Measurements from ENCODE around the gene MRPL27. TPM values are rescaled to one million over a fixed set of nuclear protein-coding genes. Genes with fewer than 3 reads are reported as not detected.

Gene MRPL27
- total RNA-seq, 1 experiment from 2014 or later: 106 TPM

GRCh38 chr17:50359005-50359699 lies 13.8 kb downstream of the MRPL27 start:
- Histone ChIP-seq H3K9me2 (ENCODE audit: insufficient read depth) (no peaks in the 10 kb centered on the region), H3K9me3 (ENCODE audit: control insufficient read depth in 1 of 2, insufficient read depth in 1 of 2, low read depth in 1 of 2, low read length in 2 of 2) (no peaks in the 10 kb centered on the region), H3K4me2 (ENCODE audit: low read length) (no peak overlapping the region), H3K9ac (ENCODE audit: low read length) (no peak overlapping the region), H2AFZ (ENCODE audit: low read depth, low read length, poor library complexity, severe bottlenecking) (no peak overlapping the region), H3K27ac (ENCODE audit: low read depth, low read length) (no peak overlapping the region), H3K27me3 (ENCODE audit: insufficient read depth, low read length) (no peaks in the 10 kb centered on the region), H3K4me1 (ENCODE audit: control insufficient read depth in 1 of 2, insufficient read depth in 2 of 2, low read length in 2 of 2) (peaks cover 3 to 8% of the 10 kb centered on the region in 2 experiments; a peak in 2 of 4 replicates), H3K79me2 (ENCODE audit: insufficient read depth, low read length) (no peaks in the 10 kb centered on the region), H3K4me3 (replicated peaks in 1 of 2; ENCODE audit: low read depth in 1 of 2, low read length in 2 of 2) (no peak overlapping the region), H3K36me3 (ENCODE audit: control insufficient read depth in 1 of 2, insufficient read depth in 2 of 2, low read length in 2 of 2) (peaks cover 51 to 53% of the 10 kb centered on the region in 2 experiments; a peak in 3 of 4 replicates), H4K20me1 (ENCODE audit: insufficient read depth) (no peaks in the 10 kb centered on the region)
- TF ChIP-seq SIN3A (IDR thresholded peaks at IDR 0.05; ENCODE audit: low read depth) (no peak), SP1 (IDR thresholded peaks at IDR 0.05; ENCODE audit: low read depth) (no peak), EZH2phosphoT487 (IDR thresholded peaks at IDR 0.05; ENCODE audit: borderline replicate concordance) (no peak), YY1 (IDR thresholded peaks at IDR 0.05; ENCODE audit: extremely low read depth, insufficient replicate concordance, low read depth, low read length) (no peak), ZBTB33 (IDR thresholded peaks at IDR 0.05; ENCODE audit: extremely low read depth, insufficient replicate concordance, low read length) (no peak), MAX (IDR thresholded peaks at IDR 0.05) (no peak), JUND (IDR thresholded peaks at IDR 0.05) (no peak), CTCF (IDR thresholded peaks at IDR 0.05 in 2 of 3, conservative IDR thresholded peaks at IDR 0.05 in 1 of 3; ENCODE audit: borderline replicate concordance in 1 of 3, insufficient read depth in 1 of 3, low read depth in 2 of 3, low read length in 2 of 3) (no peak)
- intact Hi-C loops (cut with micrococcal nuclease): no loop called here
- ChIA-PET CTCF (no interaction called here), POLR2A (no interaction called here), RAD21 (ENCODE audit: low non-redundant PET in 1 of 2, low total read pairs in 2 of 2, uncharacterized antibody in 2 of 2, unreplicated experiment in 2 of 2) (no interaction called here)
- no peak for ATAC-seq
- DNase-seq (ENCODE audit: low read depth, low spot score): no peak
- BruUV-seq (replicated peaks): no TSS peak

Data from HCT116 (cell line).